Stimulated activated CD4-positive, alpha-beta T cell treated with anti-CD3 and anti-CD28 coated beads, TNF-alpha, amount 100 ng/mL, for 1 hour (primary cell): ENCODE results near the gene JAK2.

Experiments
- DNase-seq, 3 donors: peaks; one replicate each; pipeline ENCODE4 v3.0.0-alpha.2; 2020; ENCODE audit warnings: low read depth in 3 of 3, low spot score in 1 of 3

The JAK2 gene

DNA sequence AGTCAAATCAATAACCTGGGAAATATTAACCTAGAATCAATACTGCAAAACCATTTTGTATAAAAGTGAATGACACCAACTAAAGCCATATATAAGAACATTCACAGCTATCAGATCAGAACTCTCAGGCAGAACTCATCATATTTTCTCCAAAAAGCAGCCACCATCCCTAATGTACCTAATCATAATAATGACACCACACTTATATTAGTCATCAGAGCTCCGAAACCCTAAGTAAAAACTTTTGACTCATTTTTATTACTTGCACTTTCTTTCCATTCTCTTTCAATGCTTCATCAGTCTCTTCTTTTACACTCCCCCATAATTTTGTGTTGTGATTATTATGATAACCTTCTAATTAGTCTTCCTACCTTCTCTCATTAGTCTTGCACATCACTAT is 155.1 kb downstream of the JAK2 start:
- no peak for DNase-seq

- DNase-seq = no peak
Observed at GRCh38 chr9:5144217-5144616, 159.1 kb downstream of the JAK2 start.

- no peak for DNase-seq
Observed at GRCh38 chr9:5146241-5146640, 161.2 kb downstream of the JAK2 start.
